Panc1 (cell line): Measurements from ENCODE around the gene C12orf76. TPM values are rescaled to one million over a fixed set of nuclear protein-coding genes. Genes with fewer than 3 reads are reported as not detected.
"Not testable (repeated sequence)": the region's sequence is repeated elsewhere in the genome, so short reads cannot be mapped to it uniquely, and the experiment has no call there.

Source experiments
- ATAC-seq: fragments of 200-7000 bp; cut with Tn5 transposase; 2 replicates; pipeline ENCODE4 v1.9.1; 2020; ENCODE audit warnings: mild to moderate bottlenecking, moderate library complexity
- BruUV-seq: library from RNA; stranded (reverse); fragments of 400-500 nt; replicated peaks from 2 replicates; lab custom pipeline; 2021; lab: Mats Ljungman, UMichigan
- CTCF ChIA-PET: fragments of 300-600 bp; sonication (Branson Sonifier 250); formaldehyde crosslinking; loops from one replicate; lab custom pipeline; 2022; ENCODE audit warnings: antibody characterized with exemption; lab: Charles Lee
- POLR2A ChIA-PET: fragments of 300-600 bp; sonication (Branson Sonifier 250); formaldehyde crosslinking; loops from one replicate; lab custom pipeline; 2022; ENCODE audit warnings: antibody characterized with exemption; lab: Charles Lee
- DNase-seq: peaks from one replicate; pipeline ENCODE4 v3.0.0-alpha.2; 2010; ENCODE audit warnings: low read depth, low spot score
- H3K27ac ChIP-seq: 2 replicates; pipeline ENCODE4 v1.5.1; 2011; ENCODE audit warnings: mild to moderate bottlenecking, low read length, inconsistent platforms
- H3K27me3 ChIP-seq: fragments of 200-500 bp; sonication (Bioruptor generic); 2 replicates; pipeline ENCODE4 v1.6.0; 2014; ENCODE audit warnings: low read length, inconsistent platforms; ENCODE audit not compliant: control insufficient read depth, insufficient read depth
- H3K36me3 ChIP-seq: fragments of 200-500 bp; sonication (Bioruptor generic); 2 replicates; pipeline ENCODE4 v1.5.1; 2014; ENCODE audit warnings: inconsistent platforms, mild to moderate bottlenecking, low read length, moderate library complexity; ENCODE audit not compliant: control insufficient read depth, insufficient read depth
- H3K4me1 ChIP-seq: 2 replicates; pipeline ENCODE4 v1.5.1; 2011; ENCODE audit warnings: inconsistent platforms, mild to moderate bottlenecking, low read length, moderate library complexity; ENCODE audit not compliant: control insufficient read depth, insufficient read depth
- H3K4me3 ChIP-seq, 2 experiments: 2 replicates each; pipeline ENCODE4 v1.5.1; 2011 to 2012; ENCODE audit warnings: low read depth in 2 of 2, low read length in 2 of 2, mild to moderate bottlenecking in 2 of 2, inconsistent platforms in 1 of 2, moderate library complexity in 1 of 2
- H3K9me3 ChIP-seq: fragments of 200-500 bp; sonication (Bioruptor generic); 2 replicates; pipeline ENCODE4 v1.5.1; 2014; ENCODE audit warnings: low read depth, mild to moderate bottlenecking, inconsistent platforms, low read length, moderate library complexity; ENCODE audit not compliant: control insufficient read depth, insufficient read depth
- CTCF ChIP-seq: fragments of 450-650 bp; IDR thresholded peaks from 2 replicates; pipeline ENCODE4 v1.5.1; 2017; ENCODE audit warnings: mild to moderate bottlenecking
- POLR2AphosphoS5 ChIP-seq: IDR thresholded peaks from 2 replicates; pipeline ENCODE4 v1.6.1; 2012; ENCODE audit warnings: mild to moderate bottlenecking, low read depth, low read length, moderate library complexity
- REST ChIP-seq, 2 experiments: IDR thresholded peaks; 2 replicates each; pipeline ENCODE4 v1.6.1; 2011 to 2012; ENCODE audit warnings: low read depth in 2 of 2, control low read depth in 1 of 2, low read length in 1 of 2, mild to moderate bottlenecking in 1 of 2, moderate library complexity in 1 of 2; ENCODE audit not compliant: insufficient read depth in 1 of 2
- SIN3A ChIP-seq: IDR thresholded peaks from 2 replicates; pipeline ENCODE4 v1.6.1; 2012; ENCODE audit warnings: low read depth, mild to moderate bottlenecking, low read length, moderate library complexity, borderline replicate concordance; ENCODE audit not compliant: insufficient read depth
- TCF7L2 ChIP-seq: IDR thresholded peaks from 2 replicates; pipeline ENCODE4 v1.6.1; 2011; ENCODE audit warnings: mild to moderate bottlenecking, low read depth, low read length, inconsistent platforms
- in situ Hi-C: cut with HindIII; loops from 2 replicates; pipeline ENCODE4 v1.10.0; 2016; ENCODE audit warnings: low sequenced_read_pairs, low pct_unique_long_range_greater_than_20kb
- intact Hi-C: fragments of 100-400 bp; cut with micrococcal nuclease; formaldehyde crosslinking; loops from one replicate; pipeline ENCODE4 v1.10.0; 2022; ENCODE audit not compliant: unreplicated experiment
- total RNA-seq: library from RNA; stranded (reverse); gene quantifications from one replicate; pipeline ENCODE4 v1.2.1, GENCODE V29; 2021; ENCODE audit not compliant: unreplicated experiment

The C12orf76 gene
- total RNA-seq, 1 experiment from 2014 or later, result 13.6 TPM

GRCh38 chr12:110010853-110011723, 37.2 kb downstream of the C12orf76 start:
- H3K9me3 ChIP-seq, result no peaks in the 10 kb centered on the region
- no peaks in the 10 kb centered on the region for H3K4me1 ChIP-seq
- no peaks in the 10 kb centered on the region for H3K36me3 ChIP-seq
- ChIA-PET POLR2A (no interaction called here), CTCF (interaction anchor here (0.6 to 1.5 kb wide), 2 partner anchors 13 to 357 kb away, joined by 4 to 5 read pairs; no protein-coding TSS in a partner anchor)
- no peaks in the 10 kb centered on the region for H3K27me3 ChIP-seq
- no peak overlapping the region for H3K4me3 ChIP-seq
- TF ChIP-seq TCF7L2 (no peak), REST (IDR thresholded peaks at IDR 0.05; ENCODE audit: insufficient read depth in 1 of 2, low read depth in 2 of 2, low read length in 1 of 2) (no peak), POLR2AphosphoS5 (no peak), SIN3A (no peak), CTCF (no peak)
- in situ Hi-C loops, result no loop called here
- no peak overlapping the region for H3K27ac ChIP-seq
- ATAC-seq (no peak), DNase-seq (no peak)
- intact Hi-C loops, result no loop called here
- no TSS peak for BruUV-seq

GRCh38 chr12:110008681-110009398, 39.5 kb downstream of the C12orf76 start:
- H3K36me3 ChIP-seq, DNase-seq, intact Hi-C loops, H3K9me3 ChIP-seq, POLR2A ChIA-PET, BruUV-seq, ATAC-seq, H3K27me3 ChIP-seq, H3K4me1 ChIP-seq, in situ Hi-C loops, H3K4me3 ChIP-seq, CTCF ChIA-PET, H3K27ac ChIP-seq: not testable (repeated sequence)
